NCI-H1930 (cell line): ENCODE measurements around the gene NDNF.

Experiments used
- DNase-seq, 2 experiments: peaks; one replicate each; lab custom pipeline; 2025; lab: John Stamatoyannopoulos, UW

Gene NDNF

DNA sequence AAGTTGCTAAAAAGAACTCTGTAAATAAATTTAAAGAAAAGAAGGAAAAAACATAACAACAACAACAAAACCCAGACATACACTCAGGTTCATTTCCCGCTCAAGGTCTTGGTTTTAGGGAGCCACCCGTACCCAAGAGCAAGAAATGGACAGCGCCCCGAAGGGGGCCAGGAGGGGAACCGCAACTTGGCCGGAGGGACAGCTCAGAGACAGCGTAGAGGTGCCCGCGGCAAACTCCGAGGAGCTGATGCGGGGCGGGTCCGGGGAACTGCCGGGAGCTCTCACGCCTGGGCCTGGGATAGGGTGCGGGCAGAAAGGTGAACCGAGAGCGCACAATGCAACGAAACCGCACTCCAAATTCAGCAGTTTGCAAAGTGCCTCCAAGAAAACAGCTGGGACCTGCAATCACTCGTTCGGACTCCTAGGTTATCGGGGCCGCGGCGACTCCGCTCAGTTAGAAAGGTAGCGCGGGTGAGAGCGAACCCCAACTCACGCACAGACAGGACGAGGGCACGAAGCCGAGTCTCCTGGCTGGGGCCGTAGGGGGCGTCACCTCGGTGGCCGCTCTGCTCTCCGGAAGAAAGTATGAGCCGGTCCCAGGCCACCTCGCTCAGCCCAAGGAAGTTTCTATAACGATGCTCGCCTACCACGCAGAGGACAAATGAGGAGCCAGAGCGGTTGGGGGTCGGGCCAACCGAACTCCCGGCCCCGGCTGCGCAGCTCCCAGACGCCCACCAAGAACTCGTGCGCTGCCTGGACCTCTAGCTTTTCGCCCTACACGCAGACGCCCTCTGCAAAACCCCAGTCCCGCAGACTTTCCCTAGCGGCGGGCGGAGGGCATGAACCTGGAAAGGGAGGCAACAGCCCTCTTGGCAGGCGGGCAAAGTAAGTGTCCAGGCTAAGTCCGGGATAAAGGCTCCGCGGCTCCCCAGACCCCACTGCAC, 1.4 kb downstream of the NDNF start:
- DNase-seq = peak in 1 of 2 experiments; percentile 16

GRCh38 chr4:121070274-121070673, 2.1 kb downstream of the NDNF start:
- no peak for DNase-seq

- no peak for DNase-seq
Measured at GRCh38 chr4:121069430-121069829, 2.9 kb downstream of the NDNF start.

DNA sequence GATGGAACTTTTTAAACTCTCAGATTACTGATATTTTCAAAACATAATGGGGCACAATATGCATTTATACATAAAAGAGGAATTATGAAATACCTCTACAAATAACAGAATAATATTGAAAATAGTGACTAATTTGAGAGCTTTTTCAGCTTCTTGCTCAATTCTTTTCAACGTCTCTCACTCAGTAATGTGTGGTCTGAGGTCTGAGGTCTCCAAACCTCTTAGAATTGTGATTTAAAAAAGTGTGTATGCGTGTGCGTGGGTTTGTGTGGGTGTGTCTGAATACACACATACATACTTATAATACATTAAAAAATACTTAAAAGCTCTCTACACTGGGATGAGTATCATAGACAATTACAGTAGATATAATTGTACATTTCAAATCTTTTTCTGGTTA, 7.9 kb downstream of the NDNF start:
- DNase-seq = no peak

GRCh38 chr4:121062521-121062920, 9.8 kb downstream of the NDNF start:
- DNase-seq = no peak

DNA sequence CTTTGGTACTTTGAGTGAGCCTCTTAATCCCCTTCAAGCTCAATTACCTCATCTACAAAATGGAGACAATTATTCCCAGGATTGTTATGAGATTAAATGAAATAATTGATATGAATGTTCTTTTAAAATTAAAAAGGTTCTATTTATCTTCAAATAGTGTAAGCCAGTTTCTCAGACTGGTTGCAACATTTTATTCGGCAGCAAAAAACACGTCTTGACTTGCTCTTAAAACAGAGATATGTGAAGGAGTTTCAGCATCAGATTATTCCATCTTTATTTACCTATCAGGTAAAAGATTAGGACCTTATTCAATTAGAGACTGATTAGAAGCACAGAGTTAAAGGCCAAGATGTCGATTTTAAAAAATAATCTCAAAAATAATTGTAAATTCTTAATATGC, 10.5 kb downstream of the NDNF start:
- no peak for DNase-seq

DNA sequence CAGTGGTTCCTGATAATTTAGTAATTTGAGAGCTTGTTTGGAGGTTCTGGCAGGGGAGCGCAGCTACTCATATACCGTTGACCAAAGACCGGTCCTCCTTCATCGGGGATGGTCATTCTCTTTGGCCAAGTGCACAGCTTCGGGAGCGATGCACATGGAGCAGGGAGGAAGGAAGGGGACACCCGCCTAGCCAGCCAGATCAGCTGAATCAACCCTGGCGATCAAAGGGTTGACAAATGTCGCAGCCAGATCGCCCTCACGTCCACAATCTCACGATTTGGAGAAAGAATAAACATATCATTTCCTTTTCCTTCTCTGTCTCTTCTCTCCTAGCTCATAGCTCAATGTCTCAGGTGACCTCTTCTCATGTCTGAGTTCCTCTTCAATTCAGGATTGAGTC, 11.1 kb downstream of the NDNF start:
- no peak for DNase-seq

DNA sequence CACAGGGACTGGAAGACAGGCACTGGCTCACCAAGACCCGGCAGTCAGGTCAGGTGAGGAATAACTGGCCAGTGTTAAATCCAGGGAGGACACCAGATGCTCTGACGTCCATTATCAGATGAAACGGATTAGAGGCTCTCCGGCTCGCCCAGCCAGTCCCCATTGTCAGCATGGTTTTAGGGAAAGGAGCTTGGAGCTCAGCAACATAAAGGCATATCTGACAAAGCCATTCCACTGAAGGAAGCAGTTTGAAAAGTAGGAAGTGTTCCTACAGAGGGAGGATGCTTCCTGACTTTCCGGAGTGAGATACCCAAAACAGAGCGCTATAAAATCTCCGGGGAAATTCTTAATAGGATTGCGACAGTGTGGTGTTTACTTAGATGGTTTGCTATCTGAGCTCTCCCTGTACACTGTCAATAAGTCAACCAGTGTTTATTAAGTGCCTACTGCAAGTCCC, 14.8 kb downstream of the NDNF start:
- DNase-seq = peak in 1 of 2 experiments; percentile 16

DNA sequence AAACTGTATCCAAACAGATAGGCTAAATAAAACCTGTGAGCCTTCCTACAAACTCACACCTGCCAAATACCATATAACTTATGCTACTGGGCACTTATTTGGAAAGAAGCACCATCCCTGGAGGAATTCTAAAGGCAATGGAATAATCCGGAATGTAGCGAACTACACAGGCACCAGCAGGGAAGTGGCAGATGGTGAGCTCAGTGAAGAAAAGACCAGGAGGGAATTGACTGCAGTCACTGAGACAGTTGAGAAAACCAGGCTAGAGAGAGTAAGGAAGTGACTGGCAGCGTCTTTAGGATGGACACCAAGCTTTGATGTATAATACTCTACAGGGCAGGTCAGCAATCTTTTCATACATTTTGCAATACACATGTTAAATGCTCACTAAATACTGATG, 16.3 kb downstream of the NDNF start:
- DNase-seq = no peak

GRCh38 chr4:121054373-121054772, 18.0 kb downstream of the NDNF start:
- no peak for DNase-seq

- no peak for DNase-seq
Measured at GRCh38 chr4:121053601-121054143, 18.7 kb downstream of the NDNF start.

DNA sequence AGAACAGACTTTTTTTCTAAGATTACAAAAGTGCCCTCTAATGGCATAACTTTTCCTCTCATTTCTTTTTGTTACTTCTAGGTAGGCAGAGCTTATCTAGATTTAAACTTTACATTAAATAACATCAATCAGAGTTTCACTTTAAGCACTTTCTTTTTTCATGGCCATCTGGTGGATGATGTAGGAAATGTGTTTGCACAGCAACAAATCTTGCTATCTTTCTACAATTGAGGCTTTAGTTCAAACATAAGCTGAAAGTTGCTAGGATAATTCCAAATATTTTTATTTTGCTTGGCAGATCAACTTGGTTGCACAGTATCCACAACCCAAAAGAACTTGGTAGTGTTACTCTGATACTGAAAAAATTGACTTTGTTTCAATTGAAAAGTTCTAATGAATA, 22.0 kb downstream of the NDNF start:
- DNase-seq = no peak

DNA sequence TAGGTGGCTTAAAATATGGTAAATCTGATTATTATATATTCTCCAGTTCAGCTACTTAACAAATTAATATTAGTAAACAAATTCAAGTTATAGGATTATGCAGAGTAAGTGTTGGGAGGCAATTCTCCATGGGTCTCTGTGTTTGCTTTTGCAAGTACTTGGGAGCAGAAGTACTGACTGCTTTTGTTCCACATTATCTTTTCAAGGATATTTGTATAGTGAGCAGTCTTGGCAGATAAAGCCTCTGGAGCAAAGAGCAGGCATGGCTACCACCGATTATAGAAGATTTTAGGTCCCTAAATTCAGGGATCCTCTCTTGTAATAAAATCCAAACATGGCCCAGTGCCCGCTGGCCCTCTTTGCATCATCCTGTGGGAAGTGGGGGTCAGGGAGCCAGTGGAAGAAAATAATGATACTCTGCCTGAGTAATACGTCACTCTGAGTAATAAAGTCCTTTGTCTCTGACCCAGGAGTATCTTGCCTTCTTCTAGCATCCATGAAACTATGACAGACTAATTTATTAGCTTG, 23.2 kb downstream of the NDNF start:
- no peak for DNase-seq

GRCh38 chr4:121048165-121048564, 24.2 kb downstream of the NDNF start:
- no peak for DNase-seq

DNA sequence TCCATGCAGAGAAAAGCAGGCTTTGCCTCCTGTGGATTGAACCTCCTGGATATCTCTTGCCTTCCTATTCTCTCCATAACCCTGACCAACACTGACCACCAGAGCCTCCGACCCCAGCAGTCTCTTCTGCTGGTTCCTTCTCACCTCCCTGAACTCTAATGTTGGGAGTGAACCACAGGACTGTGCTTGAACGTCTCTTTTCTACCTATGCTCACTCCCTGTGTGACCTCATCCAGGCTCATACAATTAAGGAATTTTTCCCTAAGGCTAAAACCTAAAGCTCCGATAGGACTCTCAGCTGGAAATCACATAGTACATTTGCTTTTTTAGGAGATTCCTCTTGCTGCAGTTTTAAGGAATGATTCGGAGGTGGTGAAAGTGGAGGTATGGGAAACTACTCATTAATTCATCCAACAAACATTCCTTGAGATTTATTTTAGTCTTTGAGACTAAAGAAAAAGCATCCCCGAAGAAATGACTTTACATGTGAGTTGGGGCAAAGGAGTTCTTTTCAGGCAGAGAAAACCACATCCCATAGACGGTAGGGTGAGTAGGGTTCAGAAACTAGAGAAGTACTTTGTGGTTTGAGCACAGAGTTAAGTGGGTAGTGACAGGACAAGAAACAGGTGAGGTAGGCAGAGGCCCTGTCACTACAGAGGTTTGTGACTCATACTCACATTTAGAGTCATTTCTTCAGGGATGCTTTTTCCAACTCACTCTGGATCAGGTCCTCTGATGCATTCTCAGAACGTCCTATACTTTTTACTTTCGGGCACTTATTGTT, 30.8 kb downstream of the NDNF start:
- no peak for DNase-seq

DNA sequence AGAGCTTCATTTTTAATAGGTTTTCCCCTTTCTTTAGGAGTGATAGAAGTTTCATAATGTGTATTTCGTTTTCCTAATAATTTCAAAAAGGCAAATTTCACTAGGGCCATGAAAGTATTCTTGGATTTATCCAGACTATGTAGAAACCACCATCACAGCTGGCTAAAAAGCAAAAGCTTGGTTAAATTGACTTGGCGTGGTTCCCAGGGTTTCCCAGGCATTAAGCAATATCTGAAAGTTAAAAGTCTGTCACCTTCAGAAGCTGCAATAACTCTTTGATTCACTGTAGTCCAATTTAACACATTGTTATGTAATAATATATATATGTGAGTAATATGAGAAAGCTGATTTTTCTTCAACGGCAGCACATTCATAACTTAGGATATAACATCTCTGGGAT, 38.3 kb downstream of the NDNF start:
- no peak for DNase-seq

GRCh38 chr4:121030711-121031110, 41.6 kb downstream of the NDNF start:
- no peak for DNase-seq

GRCh38 chr4:121030131-121030530, 42.2 kb downstream of the NDNF start:
- no peak for DNase-seq

- DNase-seq = no peak
Measured at GRCh38 chr4:121026034-121026433, 46.3 kb downstream of the NDNF start.

GRCh38 chr4:121025540-121025939, 46.8 kb downstream of the NDNF start:
- no peak for DNase-seq

DNA sequence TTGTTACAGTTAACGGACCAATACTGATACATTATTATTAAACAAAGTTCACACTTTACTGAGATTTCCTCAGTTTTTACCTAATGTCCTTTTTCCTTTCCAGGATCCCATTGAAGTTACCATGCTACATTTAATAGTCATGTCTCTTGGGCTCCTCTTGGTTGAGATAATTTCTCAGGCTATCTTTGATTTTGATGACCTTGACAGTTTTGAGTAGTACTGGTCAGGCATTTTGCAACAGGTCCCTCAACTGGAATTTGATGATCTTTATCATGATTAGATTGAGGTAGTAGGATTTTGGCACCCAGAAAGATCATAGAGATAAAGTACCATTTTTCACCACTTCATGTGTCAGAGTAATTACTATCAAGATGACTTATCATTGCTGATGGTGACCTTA, 53.8 kb downstream of the NDNF start:
- no peak for DNase-seq

DNA sequence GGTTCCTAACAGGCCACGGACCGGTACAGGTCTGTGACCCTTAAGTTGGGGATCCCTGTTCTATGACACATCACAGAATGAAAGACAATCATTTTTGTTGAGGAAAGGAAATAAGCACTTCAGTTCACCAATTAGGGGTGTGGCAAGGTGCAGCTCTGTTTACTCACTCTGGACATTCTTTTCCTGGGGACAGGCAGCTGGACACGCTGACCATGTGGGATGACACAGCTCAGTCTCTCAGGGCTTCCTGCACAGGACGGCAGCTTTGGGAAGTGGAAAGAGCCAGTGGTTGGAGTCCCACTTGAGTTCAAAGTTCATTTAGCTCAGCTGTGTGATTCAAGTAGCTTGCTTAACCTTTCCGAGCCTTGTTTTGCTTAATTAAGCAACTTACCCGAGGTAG, 55.7 kb downstream of the NDNF start:
- DNase-seq = no peak

- DNase-seq = no peak
Measured at GRCh38 chr4:121015421-121015820, 56.9 kb downstream of the NDNF start.
